HEK293T (cell line): Measurements from ENCODE around the gene FRMPD1.

Experiments
- CTCF ChIA-PET: fragments of 350-600 bp; formaldehyde crosslinking; extraction: SDS; loops from one replicate; lab custom pipeline; 2021; ENCODE audit warnings: antibody characterized with exemption, inconsistent platforms; lab: Yijun Ruan, JAX
- POLR2A ChIA-PET: fragments of 350-600 bp; formaldehyde crosslinking; extraction: SDS; loops from one replicate; lab custom pipeline; 2020; ENCODE audit warnings: antibody characterized with exemption, inconsistent platforms; lab: Yijun Ruan, JAX
- DNase-seq: peaks from one replicate; pipeline ENCODE4 v3.0.0; 2012; ENCODE audit warnings: mixed read lengths; ENCODE audit errors: extremely low spot score
- ARNT ChIP-seq: fragments of 450-650 bp; IDR thresholded peaks from 2 replicates; pipeline ENCODE4 v1.6.1; 2017; ENCODE audit warnings: mild to moderate bottlenecking
- BHLHE40 ChIP-seq: fragments of 450-650 bp; IDR thresholded peaks from 2 replicates; pipeline ENCODE4 v1.6.1; 2016; ENCODE audit warnings: mild to moderate bottlenecking, moderate library complexity, borderline replicate concordance
- CTBP1 ChIP-seq: fragments of 450-650 bp; IDR thresholded peaks from 2 replicates; pipeline ENCODE4 v1.6.1; 2016; ENCODE audit warnings: borderline replicate concordance
- ELF4 ChIP-seq: fragments of 450-650 bp; IDR thresholded peaks from 2 replicates; pipeline ENCODE4 v1.6.1; 2017; ENCODE audit warnings: antibody characterized with exemption
- FOXA1 ChIP-seq: fragments of 450-650 bp; IDR thresholded peaks from 2 replicates; pipeline ENCODE4 v1.6.1; 2016; ENCODE audit warnings: mild to moderate bottlenecking
- FOXK2 ChIP-seq: fragments of 450-650 bp; IDR thresholded peaks from 2 replicates; pipeline ENCODE4 v1.6.1; 2016; ENCODE audit warnings: mild to moderate bottlenecking
- FOXM1 ChIP-seq: fragments of 450-650 bp; IDR thresholded peaks from 2 replicates; pipeline ENCODE4 v1.6.1; 2017; ENCODE audit warnings: mild to moderate bottlenecking, borderline replicate concordance
- HDGF ChIP-seq: fragments of 450-650 bp; IDR thresholded peaks from 2 replicates; pipeline ENCODE4 v1.6.1; 2017; ENCODE audit warnings: antibody characterized with exemption, borderline replicate concordance
- L3MBTL2 ChIP-seq: fragments of 450-650 bp; conservative IDR thresholded peaks from 2 replicates; pipeline ENCODE4 v1.6.1; 2016; ENCODE audit warnings: mild to moderate bottlenecking
- LEF1 ChIP-seq: fragments of 450-650 bp; IDR thresholded peaks from 2 replicates; pipeline ENCODE4 v1.6.1; 2017; ENCODE audit warnings: mild to moderate bottlenecking, borderline replicate concordance
- NFRKB ChIP-seq: fragments of 450-650 bp; IDR thresholded peaks from 2 replicates; pipeline ENCODE4 v1.6.1; 2016; ENCODE audit warnings: mild to moderate bottlenecking, moderate library complexity
- PKNOX1 ChIP-seq: fragments of 450-650 bp; IDR thresholded peaks from 2 replicates; pipeline ENCODE4 v1.6.1; 2016
- SP1 ChIP-seq: fragments of 450-650 bp; IDR thresholded peaks from 2 replicates; pipeline ENCODE4 v1.6.1; 2017
- SUZ12 ChIP-seq: fragments of 450-650 bp; IDR thresholded peaks from 2 replicates; pipeline ENCODE4 v1.6.1; 2016; ENCODE audit warnings: mild to moderate bottlenecking
- TARDBP ChIP-seq: fragments of 450-650 bp; IDR thresholded peaks from 2 replicates; pipeline ENCODE4 v1.6.1; 2016
- ZNF384 ChIP-seq: fragments of 450-650 bp; IDR thresholded peaks from 2 replicates; pipeline ENCODE4 v1.6.1; 2016

The FRMPD1 gene

DNA sequence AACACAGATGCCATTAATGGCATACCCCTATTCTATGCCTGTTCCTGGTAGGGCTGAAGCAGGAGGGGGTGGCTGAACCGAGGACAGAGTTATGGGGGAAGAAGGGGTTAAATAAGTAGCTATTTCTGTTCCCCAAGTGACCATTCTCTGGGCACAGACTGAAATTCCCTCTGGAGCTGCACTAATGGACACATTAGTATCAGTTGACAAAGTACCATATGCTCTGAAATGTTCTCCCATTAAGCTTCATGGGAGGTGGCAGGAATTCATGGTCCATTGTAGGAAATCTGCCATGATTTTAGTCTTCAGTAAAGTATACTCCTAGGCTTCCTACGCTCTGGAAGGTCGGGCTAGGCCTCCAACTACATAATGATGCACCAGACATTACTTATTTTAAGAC, 10.5 kb upstream of the FRMPD1 start:
- POLR2A ChIA-PET, result no interaction called here
- DNase-seq, result no peak
- CTCF ChIA-PET, result no interaction called here
- TF ChIP-seq FOXA1, result no peak
- no peak for TF ChIP-seq FOXK2
- no peak for TF ChIP-seq LEF1
- no peak for TF ChIP-seq L3MBTL2

DNA sequence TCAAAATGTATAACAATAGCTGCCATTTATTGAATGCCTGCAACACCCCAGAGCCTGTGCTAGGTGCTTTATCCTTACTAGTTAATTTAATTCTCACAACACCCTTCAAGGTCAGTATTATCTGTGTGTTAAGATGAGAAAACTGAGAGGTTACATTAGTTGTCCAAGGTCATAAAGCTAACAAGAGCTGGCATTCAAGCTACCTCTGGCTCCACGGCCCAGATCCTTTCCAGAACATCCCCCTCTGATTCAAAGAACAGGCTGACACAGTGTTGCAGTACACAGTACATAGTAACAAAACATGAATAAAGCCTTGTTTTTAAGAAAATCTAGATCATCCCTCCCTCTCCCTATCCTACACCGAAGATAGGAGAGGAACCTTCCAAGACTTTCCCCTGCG, 9.4 kb upstream of the FRMPD1 start:
- TF ChIP-seq CTBP1 (no peak), ELF4 (no peak), FOXM1 (no peak), L3MBTL2 (no peak), LEF1 (no peak)
- ChIA-PET CTCF (no interaction called here), POLR2A (no interaction called here)
- no peak for DNase-seq

DNA sequence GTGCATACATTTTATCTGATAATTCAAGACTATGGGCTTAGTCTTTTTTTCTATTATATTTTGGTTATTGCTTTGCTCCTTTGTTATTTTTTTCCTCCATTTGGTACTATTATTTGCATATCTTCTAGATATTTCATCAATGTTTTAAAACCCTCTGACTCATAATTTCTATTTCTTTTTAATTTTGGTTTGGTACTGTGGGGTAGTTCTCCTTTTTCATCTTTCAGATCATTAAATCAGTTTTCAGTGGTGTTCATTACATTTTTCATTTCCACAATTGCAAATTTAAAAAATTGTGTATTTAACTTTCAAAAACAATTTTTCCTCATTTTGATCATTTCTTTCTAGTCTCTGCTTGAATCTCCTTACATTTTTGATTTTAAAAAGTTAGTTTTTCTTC, 7.5 kb upstream of the FRMPD1 start:
- no peak for TF ChIP-seq ELF4
- POLR2A ChIA-PET, result no interaction called here
- no peak for DNase-seq
- CTCF ChIA-PET, result no interaction called here

GRCh38 chr9:37645903-37646506, 4.7 kb upstream of the FRMPD1 start:
- CTCF ChIA-PET, result no interaction called here
- no peak for DNase-seq
- POLR2A ChIA-PET, result interaction anchor here (0.8 kb wide), 1 partner anchor 19 kb away, joined by 3 read pairs; no protein-coding TSS in a partner anchor
- TF ChIP-seq PKNOX1, result no peak
- no peak for TF ChIP-seq TARDBP
- no peak for TF ChIP-seq SP1
- TF ChIP-seq NFRKB, result no peak
- no peak for TF ChIP-seq ARNT
- no peak for TF ChIP-seq FOXA1
- TF ChIP-seq FOXM1, result no peak
- TF ChIP-seq L3MBTL2, result no peak

DNA sequence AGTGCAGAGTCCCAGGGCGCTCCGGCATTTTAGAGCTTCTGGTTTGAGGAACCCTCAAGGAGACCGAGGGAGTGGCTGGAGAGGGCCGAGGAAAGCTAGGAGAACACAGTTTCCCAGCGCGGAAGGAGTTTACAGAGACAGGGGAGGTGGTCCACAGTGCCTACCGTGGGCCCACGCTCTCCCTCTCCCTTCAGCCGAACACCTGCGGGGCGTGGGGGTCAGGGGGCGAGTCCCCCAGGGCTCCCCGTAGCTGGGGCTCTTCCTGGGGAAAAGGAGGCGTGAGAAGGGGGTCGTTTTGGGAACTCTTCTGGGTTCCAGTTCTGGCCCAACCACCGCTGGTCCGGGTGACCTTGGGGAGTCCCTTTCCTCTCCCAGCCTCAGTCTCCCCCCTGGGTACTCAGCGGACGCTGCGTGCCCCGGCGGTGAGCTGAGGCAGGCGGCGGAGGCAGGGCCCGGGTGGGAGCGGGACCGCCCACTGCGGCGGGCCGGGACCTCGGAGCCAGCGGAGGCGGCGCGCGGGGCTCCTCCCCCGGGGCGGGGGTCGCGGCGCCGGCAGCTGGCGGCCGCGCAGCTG, 368 bp upstream of the FRMPD1 start:
- DNase-seq, result no peak
- ChIA-PET CTCF (no interaction called here), POLR2A (interaction anchor here (1.0 kb wide), 1 partner anchor 165 kb away, joined by 4 read pairs; the partner anchor contains the start of gene POLR1E)
- peak; percentile 21; the same call in 1 of the 2 replicates for TF ChIP-seq FOXM1
- TF ChIP-seq ZNF384, result no peak
- TF ChIP-seq HDGF, result no peak
- no peak for TF ChIP-seq PKNOX1
- TF ChIP-seq ELF4, result no peak

DNA sequence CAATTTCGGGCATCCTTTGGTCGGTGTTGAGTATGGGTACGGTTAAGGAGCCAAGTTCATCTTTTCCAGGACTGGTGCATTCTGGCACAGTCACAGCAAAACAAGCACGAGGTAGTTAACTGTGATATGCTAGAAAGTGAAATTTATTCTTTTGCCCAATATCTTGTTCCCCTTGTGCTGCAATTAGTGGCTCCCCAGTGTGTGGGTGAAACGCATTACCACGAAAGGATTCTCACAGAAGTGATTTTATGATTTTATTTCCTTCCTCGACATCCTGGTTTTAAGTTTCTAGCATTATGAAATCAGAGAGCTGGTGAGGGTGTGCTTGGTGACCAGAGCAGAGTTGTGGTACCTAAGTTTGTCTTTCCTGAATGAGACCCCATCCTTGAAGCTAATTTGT, 1.5 kb downstream of the FRMPD1 start:
- CTCF ChIA-PET, result no interaction called here
- no peak for TF ChIP-seq NFRKB
- no peak for TF ChIP-seq FOXM1
- TF ChIP-seq BHLHE40, result no peak
- no peak for DNase-seq

GRCh38 chr9:37653385-37653784, 2.6 kb downstream of the FRMPD1 start:
- CTCF ChIA-PET, result no interaction called here
- DNase-seq, result no peak
- no peak for TF ChIP-seq ELF4

More for the DNA sequence above, 1.5 kb downstream of the FRMPD1 start:
- POLR2A ChIA-PET, result no interaction called here

DNA sequence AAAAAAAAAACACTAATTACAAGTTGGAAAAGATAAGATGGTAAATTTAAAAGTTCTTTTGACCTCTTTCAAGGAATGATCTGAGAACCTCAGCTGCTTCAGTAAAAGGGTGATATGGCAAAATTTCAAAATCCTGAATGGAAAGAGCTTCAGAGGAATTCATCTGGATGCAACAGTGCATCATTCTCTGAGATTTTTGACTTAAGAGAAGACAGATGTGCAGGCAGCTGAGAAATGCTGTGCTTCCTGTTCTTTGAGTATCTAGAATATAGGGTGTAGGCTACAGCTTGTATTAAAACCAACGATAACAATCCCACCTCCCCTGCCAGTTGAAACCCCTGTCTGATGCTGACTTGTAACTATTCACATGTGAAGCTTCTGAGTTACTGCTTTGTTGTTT, 6.2 kb downstream of the FRMPD1 start:
- no peak for DNase-seq
- ChIA-PET CTCF (interaction anchor here (1.0 kb wide), 1 partner anchor 27 kb away, joined by 4 read pairs; no protein-coding TSS in a partner anchor), POLR2A (interaction anchor here (0.6 to 0.7 kb wide), 2 partner anchors 99 to 406 kb away, joined by 3 read pairs; no protein-coding TSS in a partner anchor)
- TF ChIP-seq FOXA1, result no peak
- no peak for TF ChIP-seq BHLHE40
- TF ChIP-seq ARNT, result no peak
- no peak for TF ChIP-seq FOXK2
- no peak for TF ChIP-seq FOXM1
- TF ChIP-seq SP1, result no peak
- TF ChIP-seq SUZ12, result no peak
- TF ChIP-seq HDGF, result no peak
- no peak for TF ChIP-seq ZNF384
- no peak for TF ChIP-seq NFRKB

More at GRCh38 chr9:37653385-37653784, 2.6 kb downstream of the FRMPD1 start:
- POLR2A ChIA-PET, result no interaction called here
